HEK293T (cell line): ENCODE results near the gene SLC6A19.

Experiments
- ARNT ChIP-seq: fragments of 450-650 bp; IDR thresholded peaks from 2 replicates; pipeline ENCODE4 v1.6.1; 2017; ENCODE audit warnings: mild to moderate bottlenecking
- BHLHE40 ChIP-seq: fragments of 450-650 bp; IDR thresholded peaks from 2 replicates; pipeline ENCODE4 v1.6.1; 2016; ENCODE audit warnings: mild to moderate bottlenecking, moderate library complexity, borderline replicate concordance
- FOXA1 ChIP-seq: fragments of 450-650 bp; IDR thresholded peaks from 2 replicates; pipeline ENCODE4 v1.6.1; 2016; ENCODE audit warnings: mild to moderate bottlenecking
- HDGF ChIP-seq: fragments of 450-650 bp; IDR thresholded peaks from 2 replicates; pipeline ENCODE4 v1.6.1; 2017; ENCODE audit warnings: antibody characterized with exemption, borderline replicate concordance
- SUZ12 ChIP-seq: fragments of 450-650 bp; IDR thresholded peaks from 2 replicates; pipeline ENCODE4 v1.6.1; 2016; ENCODE audit warnings: mild to moderate bottlenecking

- TF ChIP-seq HDGF: no peak
- no peak for TF ChIP-seq BHLHE40
- no peak for TF ChIP-seq ARNT
- no peak for TF ChIP-seq SUZ12
- TF ChIP-seq FOXA1: no peak
Measured at GRCh38 chr5:1156033-1156753, 45.2 kb upstream of the SLC6A19 start.
